Mucosa of gallbladder (tissue), 1 donor: ENCODE measurements around the gene STAB2. TPM values are rescaled to one million over a fixed set of nuclear protein-coding genes. Genes with fewer than 3 reads are reported as not detected.

Source experiments
- DNase-seq: peaks from one replicate; pipeline ENCODE4 v3.0.0-alpha.2; 2020; ENCODE audit warnings: low spot score
- total RNA-seq: library from RNA; stranded (reverse); gene quantifications from one replicate; pipeline ENCODE4 v1.2.1, GENCODE V29; 2021
- donor health status: DM: no; HTN: no; CAD: no.

Gene STAB2
- total RNA-seq, 1 donor from 2014 or later = 1.4 TPM

DNA sequence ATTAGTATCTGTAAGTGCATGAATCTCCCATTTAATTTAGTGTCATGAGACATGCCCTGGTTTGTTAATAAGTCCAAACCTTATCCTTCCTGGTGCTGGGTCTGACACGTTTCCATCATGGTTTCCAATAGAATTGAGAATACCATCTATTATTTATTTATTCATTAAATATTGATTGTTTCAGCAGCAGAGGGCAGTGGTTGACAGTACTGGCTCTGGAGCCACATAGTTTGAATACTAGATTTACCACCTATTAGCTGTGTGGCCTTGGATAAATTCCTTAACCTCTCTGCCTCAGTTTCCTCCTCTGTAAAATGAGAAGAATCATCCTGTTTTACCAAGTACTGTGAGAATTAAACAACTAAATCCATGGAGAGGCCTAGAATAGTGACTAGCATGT, 941 bp upstream of the STAB2 start:
- DNase-seq = no peak

DNA sequence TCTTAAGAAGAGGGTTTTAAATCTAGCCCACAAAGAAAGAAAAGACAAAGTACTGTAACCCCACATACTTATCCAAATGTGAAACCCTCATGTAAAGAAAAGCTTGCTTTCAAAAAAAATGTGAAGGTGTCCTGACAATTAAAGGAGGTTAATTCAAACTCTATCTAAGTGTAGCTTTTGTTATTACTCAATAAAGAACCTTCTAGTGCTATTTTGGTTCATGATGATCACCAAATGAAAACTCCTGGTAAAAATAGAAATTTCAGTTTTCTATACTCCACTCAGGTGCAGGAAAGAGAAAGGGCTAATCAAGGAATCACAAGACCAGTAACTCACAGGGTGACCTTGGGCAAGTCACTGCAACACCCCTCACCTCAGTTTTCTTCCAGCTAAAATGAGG, 1.6 kb downstream of the STAB2 start:
- DNase-seq = no peak

DNA sequence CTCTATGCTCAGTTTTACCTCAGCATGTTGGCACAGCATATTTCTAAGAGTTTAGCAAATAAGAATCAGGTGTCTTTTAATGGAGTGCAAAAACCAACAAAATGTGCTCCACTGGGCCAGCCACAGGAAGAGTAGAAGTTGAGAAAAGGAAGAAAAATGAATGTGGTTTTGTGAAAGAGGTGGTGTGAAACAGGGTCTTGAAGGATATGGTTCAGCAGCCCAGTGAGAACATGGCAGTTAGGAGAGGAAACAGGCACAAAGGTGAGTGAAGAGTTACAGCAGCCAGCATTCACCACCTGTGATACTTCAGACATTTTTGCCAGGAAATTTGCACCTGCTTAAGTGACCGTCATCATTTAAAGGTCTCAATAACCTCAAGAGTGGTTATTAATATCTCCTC, 2.4 kb downstream of the STAB2 start:
- no peak for DNase-seq

DNA sequence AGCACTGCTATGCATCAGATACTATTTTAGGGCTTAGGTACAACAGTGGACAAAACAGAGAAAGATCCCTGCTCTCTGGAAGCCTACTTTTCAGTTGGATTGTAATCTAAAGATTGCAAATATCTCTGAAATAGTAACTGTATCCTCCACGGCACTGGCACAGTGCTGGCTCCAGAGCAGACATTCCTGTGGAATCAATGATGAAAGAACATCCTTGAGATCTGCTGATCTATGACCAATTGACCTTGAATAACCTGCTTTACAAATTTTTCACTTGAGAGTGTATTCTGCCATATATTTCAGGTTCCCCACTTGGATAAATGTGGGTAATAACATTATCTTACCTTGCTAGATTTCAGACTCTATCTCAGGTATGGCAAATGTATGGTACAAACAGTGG, 3.2 kb downstream of the STAB2 start:
- no peak for DNase-seq

DNA sequence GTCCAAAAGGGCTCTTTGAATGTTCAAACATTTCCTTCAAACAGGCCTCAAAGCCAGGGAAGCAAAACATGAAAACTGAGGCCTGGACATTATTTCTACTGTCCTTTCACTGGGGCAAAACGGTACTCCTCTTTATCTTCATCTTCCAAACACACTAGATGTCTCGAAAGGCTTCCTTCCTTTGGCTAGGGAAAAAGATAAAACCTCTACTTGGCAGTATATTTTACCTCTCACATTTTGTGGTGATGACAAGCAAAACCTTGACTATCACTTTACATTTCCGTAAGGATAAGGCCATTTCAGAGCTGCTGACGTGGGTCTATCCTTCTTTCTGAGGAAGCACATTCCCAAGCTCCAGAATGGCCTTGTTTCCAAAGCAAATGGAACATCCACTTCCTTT, 9.9 kb downstream of the STAB2 start:
- DNase-seq = no peak

DNA sequence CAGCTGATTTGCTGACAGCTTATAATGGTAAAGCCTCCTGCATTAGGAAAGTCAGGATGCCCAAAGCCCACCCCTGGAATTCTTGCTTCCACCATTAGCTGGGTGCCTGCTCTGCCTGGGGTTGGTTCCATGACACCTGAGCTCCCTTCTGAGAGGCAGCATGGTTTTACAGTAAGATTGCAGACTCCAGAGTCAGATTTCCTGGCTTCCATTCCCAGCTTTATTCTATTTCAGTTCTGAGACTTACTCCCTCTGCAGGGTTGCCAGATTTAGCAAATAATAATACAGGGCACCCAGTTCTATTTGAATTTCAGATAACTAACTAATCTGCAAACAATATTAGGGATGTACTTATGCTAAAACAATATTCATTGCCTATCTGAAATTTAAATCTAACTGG, 12.2 kb downstream of the STAB2 start:
- no peak for DNase-seq

DNA sequence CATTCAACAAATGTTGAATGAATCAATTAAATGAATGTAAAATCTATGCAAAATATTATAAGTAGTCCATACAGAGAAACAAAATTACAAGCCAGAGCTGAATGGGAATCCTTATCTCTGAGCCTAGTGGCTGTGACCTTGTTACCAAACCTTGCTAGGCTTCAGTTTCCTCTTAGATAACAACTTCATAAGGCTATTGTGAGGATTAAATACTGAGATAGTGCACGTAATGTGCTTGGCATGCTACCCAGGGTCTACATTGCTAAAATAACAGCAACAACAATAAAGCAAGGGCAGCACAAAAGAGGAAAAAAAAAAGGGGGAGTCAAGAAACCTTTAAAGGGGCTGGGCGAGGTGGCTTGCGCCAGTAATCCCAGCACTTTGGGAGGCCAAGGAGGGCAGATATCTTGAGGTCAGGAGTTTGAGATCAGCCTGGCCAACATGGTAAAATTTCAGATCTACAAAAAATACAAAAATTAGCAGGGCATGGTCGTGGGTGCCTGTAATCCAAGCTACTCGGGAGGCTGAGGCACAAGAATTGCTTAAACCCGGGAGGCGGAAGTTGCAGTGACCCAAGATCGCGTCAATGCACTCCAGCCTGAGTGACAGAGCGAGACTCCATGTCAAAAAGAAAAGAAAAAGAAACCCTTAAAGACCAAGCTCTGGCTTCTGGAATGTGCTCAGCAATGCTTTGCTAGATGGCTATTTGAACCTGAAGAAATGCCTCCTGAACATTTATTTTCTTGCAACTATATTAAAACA, 14.1 kb downstream of the STAB2 start:
- no peak for DNase-seq

DNA sequence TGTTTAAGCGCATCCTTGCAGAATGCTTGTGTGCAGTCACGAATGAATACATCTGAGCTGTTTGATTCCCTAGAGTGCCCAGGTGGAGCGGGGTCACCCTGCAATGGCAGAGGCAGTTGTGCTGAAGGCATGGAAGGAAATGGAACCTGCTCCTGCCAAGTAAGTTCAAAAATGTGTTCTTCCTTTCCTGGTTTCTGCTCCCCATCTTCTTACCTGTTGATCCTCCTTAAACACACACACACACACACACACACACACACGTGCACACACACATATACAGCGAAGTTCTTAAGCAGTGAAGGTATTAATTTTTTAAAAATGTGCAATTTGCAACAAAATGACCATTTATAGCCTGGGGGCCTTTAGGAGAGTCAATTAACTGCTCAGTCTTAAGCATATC, 33.3 kb downstream of the STAB2 start:
- no peak for DNase-seq

DNA sequence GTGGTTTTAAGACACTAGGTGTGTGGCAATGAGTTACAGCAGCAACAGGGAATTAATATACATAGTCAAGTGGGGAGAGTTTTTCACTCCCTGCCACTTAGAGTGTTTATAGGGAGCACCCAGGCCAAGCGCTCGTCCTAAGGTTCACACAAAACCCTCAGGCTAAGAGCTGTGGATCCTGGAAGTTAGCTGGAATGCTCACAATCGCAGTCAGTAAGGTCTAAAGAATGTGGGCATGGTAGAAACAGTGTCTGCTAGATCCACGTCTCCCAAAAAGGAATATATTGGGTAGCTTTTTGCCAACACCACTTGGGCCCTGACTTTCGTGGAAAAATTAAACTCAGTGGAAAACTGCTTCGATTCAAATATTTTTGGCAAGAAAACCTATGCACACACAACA, 36.6 kb downstream of the STAB2 start:
- DNase-seq = no peak

DNA sequence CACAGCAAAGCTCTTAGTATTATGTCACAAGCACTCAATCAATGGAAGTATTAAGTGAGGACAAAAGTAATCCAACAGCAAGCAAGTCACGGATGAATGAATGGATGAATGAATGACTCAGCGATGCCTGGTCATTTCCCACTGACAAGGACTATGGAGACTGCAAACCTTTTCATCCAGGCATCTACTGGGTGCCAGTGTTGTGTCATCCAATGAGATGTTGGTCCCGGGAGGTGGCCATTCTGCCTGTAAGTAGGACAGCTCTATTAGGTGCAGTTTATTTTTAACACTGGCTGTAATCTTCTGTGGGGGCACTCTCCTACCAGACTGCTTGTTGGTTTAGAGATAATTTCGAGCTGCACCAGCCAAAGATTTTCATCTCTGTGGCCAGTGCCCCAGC, 39.4 kb downstream of the STAB2 start:
- DNase-seq = no peak

DNA sequence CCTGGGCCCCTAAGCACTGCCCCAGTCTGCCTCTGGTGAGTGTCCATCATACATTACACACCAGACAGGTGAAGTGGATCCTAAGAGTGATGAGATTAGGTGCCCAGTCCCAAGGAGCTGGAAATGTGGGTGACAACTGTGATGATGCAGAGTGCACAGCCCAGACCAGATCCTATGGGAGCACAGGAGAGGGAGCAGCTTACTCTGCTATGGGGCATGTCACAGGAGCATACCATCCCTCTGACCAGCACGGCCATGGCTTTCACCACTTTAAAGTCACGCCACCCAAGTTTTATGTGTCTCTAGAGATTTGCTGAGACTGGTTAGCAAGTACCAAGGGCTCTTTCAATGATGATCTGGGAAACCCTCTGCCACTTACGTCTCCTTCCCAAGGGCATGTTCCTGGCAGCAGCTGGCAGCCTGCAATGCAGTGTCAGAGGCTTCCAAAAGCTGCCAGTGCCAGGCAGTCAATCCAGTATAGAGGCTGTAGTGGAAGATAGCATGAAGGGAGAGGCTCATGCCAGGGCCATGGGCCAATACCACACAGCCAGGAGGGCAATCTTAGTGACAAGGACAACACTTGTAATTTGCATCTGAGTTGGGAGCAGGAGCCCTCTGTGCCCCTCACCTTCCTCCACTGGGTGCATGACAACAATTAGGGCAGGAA, 40.2 kb downstream of the STAB2 start:
- DNase-seq = no peak

DNA sequence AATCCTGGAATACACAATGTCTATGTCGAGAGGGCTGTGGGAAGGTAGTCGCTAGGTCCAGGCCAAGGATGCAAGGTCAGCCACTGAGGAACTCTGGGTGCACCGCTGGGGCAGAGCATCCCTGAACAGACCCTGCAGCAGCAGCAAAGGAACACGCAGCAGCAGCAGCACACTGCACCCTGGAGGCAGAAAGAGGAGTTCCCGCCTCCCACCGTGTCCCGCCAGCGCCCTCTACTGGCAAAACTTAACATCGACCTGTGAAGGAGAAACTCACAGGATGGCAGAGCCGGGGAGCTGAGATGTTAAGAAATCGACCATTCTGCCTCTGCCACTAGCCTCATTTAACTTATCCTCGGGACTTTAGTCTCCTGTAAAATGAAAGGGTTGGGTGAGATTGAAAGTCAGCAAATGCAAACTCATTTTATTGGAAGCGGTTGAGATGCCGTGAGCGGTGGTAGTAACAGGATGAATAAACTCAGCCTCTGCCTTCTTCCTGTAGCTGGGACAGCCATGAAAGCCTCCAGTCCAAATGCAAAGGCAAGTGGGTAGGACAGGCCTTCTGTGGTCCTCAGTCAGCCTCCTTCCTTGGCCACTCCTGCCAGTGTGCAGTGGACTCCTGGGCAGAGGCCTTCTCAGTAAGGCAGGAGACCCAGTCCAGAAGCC, 45.6 kb downstream of the STAB2 start:
- DNase-seq = peak; percentile 44

DNA sequence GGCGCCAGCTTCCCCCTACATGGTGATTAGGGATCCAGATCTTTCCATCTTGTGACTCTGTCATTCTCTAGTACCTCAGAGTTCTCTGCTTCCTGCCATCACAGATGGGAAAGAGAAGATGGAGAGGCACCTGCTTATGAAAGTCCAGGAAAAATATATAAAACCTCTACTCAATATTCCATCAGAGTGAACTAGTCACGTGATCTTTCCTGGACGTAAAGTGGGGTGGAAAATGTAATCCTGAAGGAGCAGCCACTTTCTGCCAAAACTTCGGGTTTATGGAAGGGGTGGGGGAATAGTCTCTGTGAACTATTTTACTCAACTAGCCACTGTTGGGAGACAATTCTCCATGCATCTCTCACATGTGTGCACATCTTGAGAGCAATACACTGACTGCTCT, 47.7 kb downstream of the STAB2 start:
- DNase-seq = no peak

DNA sequence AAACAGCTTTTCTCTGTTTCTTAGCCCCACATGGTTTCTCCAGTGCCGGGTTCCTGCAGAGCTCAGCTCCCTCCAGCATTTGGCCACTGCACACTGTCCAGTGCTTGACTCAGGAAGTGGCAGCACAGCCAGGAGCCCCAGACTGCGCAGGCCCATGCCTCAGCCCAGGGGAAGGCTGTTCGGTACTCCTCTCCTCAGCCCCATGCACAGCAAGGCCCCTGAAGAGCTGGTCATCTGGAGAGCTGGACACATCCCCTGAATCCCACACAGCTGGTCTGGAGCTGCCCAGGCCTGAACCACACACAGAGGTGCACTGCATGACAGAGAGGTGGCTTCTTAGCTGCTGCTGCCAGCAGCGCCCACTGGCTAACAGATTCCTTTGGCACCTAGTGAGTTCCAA, 48.3 kb downstream of the STAB2 start:
- no peak for DNase-seq

DNA sequence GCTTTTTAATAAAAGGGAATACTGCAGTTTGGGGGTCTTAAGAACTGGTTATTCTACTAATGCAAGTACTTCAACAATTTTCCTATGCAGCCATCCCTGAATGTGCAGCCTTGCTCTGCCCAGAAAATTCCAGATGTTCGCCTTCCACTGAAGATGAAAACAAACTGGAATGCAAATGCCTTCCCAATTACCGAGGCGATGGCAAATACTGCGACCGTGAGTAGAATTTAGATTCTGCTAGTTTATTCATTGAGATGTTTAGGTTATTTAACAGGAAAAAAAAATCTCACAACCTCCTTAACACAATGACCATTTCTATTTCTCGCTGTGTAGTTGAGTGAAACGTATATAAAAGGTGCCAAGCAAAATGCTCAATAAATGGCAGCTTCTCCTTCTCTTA, 49.9 kb downstream of the STAB2 start:
- no peak for DNase-seq

DNA sequence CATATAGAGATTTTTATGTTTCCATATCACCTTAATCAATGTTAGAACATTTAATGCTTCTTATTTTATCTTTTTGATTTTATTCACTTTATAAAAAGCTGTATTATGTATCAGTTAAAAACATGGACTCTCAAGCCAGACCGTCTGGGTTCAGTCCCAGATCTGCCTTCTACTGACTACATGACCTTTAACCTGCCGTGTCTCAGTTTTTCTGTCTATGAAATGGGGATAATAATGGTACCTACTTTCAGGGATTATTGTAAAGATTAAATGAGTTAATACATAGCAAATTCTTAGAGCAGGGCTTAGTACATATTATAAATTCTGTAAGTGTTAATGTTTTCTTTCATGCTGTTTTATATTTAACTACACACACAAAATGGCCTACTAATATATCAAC, 50.4 kb downstream of the STAB2 start:
- DNase-seq = no peak

DNA sequence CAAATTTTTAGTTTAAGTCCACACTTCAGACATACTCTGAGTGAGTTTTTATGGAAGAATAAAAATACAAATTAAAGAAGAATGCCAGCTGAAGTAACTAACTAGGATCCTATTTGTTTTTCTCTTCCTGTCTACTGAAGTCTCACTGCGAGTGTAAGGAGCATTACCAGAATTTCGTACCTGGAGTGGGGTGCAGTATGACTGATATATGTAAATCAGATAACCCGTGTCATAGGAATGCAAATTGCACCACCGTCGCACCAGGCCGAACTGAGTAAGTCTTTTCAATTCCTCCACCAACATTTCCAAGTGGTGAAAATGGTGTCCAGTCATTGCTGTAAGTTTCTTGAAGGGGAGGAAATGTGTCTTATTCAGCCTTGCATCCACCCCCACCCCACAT, 52.9 kb downstream of the STAB2 start:
- DNase-seq = no peak

DNA sequence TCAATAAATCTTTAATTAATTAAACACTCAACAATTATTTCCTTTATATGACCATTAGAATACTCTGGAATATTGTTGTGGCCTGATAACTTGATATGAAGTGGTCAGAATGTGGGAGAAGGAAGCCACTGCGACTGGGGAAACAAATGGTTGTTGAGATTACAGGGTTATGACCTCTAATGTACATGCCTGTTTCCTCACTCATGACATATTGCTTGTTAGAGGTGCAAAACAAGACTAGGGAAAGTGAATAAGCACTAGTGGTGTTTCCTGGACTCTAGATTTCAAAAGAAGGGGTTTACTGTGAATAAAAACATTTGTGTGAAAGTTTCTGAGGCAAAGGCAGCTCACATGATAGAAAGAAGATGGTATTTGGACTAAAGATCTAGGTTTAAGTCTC, 53.3 kb downstream of the STAB2 start:
- DNase-seq = no peak

DNA sequence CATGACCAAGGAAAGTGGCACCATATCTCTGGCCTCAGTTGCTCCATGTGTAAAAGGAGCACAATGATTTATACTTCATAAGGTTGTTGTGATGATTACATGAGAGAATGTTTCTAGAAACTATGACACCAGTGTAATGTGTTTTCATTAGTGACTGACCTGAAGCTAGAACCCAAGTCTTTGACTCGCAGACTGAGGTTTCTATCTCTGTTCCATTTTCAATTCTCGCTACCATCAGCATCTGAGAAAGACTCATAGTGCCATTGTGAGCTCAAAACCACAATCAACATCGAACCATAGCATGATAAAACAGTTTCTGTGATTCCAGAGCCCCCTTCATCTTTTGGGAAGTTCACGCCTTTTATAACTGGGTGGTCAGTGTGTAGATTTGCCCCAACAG, 53.8 kb downstream of the STAB2 start:
- DNase-seq = no peak

DNA sequence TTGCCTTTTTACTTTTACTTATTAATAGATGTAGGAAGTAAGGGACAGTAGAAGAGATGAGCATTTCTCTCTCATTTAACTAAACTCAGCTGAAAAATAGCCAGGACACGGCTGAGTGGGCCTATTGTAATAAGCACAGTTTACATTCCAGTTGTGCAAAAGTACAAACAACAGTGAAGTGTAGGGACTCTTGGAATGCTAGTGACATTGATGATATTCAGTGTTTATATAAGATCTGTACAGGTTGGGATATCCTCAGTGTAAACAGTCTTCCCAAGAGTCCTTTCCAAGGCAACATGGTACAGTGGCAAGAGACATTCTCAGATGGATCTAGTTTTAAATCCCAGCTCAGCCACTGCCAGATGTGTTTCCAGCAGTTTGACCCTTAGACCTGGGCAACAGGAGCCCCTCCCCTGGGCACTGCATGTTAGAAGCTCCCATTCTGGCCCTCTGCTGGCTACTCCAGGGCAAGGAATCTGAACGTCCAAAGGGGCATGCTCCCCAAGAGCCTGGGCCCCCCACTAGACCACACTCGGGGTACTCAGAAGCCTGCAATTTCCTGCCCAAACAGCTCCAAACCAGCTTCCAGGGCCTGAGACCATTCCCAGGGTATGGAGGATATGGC, 55.3 kb downstream of the STAB2 start:
- no peak for DNase-seq

DNA sequence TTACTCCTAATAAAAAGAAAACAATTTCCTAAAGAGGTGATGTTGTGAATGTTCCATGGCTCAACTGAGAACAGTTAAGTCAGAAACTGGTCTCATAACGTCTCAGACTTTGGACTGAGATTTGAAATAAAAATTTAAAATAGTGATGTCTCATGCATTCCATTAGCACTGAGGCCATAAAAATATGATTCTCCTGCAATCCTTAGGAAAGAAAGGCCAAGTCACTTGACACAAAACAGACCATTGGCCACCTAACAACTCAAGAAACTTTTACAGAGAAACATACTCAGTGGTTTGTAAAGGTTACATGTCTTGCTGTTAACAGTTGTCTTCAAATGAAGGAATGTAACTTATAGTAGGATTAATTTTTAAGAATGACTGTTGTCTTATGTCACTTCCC, 58.1 kb downstream of the STAB2 start:
- no peak for DNase-seq

DNA sequence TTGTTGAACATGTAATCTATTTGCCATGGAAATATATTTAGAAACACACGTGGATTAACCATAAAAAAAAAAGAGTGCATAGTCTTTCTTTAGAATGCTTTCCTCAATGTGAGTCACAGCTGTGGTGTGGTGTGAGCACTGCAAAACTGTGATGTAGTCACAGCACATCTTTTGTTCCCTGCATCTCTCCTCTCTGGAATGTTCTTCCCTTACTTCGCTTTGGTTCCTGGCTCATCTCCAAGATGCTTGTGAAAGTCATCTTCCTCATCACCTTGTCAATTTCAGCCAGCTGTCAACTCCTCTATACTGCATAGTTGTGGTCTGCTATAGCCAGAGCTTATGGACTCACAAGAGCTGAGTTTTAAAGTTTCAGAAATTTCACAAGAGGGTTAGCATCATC, 60.2 kb downstream of the STAB2 start:
- DNase-seq = no peak

DNA sequence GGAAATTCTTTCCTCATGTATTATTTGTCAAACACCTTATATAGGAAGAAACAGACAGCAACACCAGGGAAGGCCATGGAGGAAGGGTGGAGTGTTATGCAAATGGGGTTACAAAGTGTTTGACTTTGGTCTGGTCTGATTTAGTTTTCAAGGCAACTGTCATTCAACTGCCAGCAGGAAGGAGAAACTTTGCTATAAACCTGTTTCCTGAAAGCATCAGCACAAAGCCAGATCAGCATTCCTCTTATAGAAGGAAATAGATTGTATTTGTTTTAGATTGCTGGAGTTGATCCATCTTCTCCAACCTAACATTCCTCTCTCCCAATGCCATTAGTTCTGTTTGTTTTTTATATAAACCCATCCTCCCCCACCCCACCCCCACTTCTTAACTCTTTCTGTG, 65.7 kb downstream of the STAB2 start:
- DNase-seq = no peak
